ENCODE data around the gene ARL13A. TPM values are rescaled to one million over a fixed set of nuclear protein-coding genes. Genes with fewer than 3 reads are reported as not detected.
"Not testable (repeated sequence)": the region's sequence is repeated elsewhere in the genome, so short reads cannot be mapped to it uniquely, and the experiment has no call there.

Gene ARL13A
- total RNA-seq, 1 donor from 2014 or later = not detected

DNA sequence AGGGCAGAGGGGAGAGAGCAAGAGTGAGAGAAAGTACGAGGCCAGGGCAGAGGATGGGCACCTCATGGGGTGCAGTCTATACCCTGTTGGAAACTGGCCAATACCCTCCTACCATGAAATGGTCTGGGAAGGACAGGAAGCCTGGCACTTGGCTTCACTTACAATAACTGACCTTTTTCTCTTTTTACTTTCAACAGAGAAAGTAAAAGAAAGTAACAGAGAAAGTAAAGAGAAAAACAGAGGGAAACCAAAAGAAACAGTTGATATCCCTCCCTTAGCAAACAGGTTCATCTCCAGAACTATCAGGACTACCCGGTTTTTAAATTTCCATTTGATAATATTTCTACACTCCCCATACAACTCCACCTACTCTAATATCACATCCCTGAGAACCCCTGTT is 20.6 kb downstream of the ARL13A start:
- DNase-seq (ENCODE audit: low spot score) = no peak

DNA sequence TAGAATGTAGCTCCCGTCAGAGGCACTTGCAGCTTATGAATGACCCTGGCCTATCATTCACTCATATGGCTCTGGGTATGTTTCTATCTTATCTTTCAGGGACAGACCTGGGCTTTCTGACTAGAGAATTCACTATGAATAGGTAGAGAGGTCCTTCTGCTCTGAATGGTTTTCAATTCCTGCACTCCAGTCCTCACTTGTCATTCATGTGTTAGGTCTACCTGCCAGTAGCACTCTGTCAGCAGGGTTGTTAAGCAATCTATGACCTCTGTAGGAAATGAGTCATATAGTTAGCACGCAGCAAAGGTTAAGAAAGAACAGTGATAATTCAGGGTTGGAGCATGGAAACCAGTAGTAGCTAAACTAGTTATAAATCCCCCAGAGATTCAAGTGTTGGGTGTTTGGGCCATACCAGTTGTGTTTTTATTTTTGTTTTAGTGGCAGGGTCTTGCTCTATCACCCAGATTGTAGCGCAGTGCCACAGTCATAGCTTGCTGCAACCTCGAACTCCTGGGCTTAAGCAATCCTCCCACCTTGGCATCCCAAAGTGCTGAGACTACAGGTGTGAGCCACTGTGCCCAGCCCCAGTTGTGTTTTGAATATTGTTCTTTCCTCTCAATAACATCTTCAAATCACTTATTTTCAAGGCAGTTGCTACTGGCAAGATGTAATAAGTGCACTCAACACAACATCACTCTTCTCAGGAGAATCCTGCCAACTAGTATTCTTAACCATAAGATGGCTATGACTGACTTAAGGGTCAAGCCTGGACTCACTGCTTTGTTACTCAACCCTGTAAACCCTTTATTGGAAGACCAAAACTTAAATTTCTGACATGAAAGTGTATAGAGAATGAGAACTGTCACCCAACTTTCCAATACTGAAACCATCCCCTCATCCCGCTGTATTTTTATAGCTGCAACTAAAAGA is 25.1 kb downstream of the ARL13A start:
- DNase-seq (ENCODE audit: low spot score) = no peak

DNA sequence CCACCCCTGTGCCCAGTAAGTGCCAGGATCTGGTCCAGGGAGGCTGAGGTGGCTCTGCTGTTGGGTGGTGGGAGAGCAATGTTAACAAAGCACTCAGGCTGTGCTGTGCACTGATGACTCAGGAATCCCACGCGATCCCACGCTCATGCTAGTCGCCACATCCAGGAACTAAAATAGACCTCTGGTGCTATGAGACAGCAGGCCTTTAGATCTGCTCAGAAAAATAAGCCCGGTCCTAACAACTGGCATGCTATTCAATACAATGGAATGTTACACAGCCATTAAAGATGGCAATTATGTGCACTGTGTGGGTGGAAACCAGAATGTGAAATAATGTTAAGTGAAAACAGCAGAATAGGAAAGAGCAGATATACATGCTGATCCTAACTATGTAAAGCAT is 26.0 kb downstream of the ARL13A start:
- no peak for DNase-seq (ENCODE audit: low spot score)

DNA sequence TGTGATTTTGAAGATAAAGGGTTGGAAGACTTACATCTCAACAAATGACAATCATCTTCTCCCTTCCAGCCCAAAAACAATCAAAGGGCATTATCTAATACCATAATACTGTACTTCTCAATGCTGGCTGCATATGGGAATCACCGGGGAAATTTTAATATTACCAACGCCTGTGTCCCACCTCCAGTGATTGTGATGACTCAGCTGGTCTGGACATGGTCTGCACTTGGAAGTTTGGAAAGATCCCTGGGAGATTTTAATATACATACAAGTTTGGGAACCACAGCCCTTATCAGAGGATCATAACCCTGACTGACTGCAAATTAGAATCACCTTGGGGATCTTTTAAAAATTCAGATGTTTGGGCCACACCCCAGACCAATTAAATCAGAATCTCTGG is 29.9 kb downstream of the ARL13A start:
- no peak for DNase-seq (ENCODE audit: low spot score)

DNA sequence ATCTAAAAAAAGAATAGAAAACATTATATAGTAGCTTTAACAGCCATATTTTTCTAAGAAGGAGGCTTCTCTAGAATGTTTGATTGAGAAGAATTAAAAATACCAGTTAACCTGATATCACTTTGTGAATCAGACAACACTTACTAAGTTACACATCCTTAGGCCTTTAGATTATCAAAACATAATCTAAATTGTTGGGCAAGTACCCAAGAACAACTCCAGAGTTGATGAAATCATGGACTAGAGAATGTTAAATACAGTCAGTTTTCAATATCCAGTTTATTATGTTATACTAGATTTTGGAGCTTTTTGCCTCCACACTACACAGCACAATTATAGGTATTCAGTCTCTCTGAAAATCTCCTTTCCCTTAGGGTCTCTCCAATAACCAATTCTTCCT is 39.6 kb downstream of the ARL13A start:
- no peak for DNase-seq (ENCODE audit: low spot score)

DNA sequence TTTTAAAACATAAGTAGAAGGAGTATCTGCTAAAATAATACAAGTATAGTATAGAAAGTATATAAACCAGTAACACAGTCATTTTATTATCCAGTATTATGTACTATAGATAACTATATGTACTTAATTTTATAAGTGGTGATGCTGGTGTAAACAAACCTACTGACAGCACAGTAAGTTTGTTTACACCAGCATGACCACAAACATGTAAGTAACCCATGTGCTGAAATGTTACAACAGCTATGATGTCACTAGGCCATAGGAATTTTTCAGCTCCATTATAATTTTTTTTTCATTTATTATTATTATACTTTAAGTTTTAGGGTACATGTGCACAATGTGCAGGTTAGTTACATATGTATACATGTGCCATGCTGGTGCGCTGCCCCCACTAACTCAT is 42.5 kb downstream of the ARL13A start:
- not testable (repeated sequence) for DNase-seq (ENCODE audit: low spot score)

DNA sequence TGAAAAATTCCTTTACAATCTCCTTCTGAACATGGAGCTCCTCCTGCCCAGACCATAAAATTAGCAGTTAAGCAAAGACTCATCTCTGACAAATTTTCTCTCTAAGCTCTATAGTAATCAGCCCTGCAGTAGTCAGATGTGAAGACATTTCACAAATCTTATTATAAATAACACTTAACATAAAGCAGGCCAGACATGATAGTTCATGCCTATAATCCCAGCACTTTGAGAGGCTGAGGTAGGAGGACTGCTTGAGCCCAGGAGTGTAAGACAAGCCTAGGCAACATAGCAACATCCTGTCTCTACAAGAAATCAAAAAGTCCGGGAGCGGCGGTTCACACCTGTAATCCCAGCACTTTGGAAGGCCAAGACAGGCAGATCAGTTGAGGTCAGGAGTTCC is 52.5 kb downstream of the ARL13A start:
- no peak for DNase-seq (ENCODE audit: low spot score)

DNA sequence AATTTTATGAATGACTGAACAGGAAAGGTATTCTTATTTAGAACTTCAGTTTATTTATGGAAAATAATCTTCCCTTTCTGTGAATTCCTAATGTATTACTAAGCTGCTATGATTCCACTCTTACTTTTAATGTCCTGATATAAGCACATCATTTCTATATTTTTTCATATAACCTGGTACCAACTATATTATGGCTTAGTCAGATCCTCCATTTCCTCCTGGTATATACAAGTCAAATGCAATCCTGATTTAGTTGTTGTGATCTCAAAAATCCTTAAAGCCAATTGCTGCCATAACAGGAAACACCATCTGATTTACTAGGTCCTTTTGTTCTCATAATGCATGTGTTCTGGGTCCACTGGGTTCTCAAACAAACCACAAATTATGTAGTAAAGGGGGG is 55.6 kb downstream of the ARL13A start:
- DNase-seq (ENCODE audit: low spot score) = no peak

DNA sequence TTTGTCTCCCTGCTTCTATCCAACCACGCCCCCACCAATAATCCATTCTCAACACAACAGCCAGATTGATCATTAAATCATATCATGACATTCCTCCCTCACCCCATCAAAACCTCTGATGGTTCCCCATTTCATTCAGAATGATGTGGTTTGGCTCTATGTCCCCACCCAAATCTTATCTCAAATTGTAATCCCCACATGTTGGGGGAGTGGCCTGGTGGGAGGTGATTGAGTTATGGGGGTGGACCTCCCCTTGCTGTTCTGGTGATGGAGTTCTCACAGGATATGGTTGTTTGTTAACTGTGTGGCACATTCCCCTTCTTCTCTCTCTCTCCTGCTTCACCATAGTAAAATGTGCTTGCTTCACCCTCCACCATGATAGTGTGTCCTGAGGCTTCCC is 59.1 kb downstream of the ARL13A start:
- DNase-seq (ENCODE audit: low spot score) = no peak

DNA sequence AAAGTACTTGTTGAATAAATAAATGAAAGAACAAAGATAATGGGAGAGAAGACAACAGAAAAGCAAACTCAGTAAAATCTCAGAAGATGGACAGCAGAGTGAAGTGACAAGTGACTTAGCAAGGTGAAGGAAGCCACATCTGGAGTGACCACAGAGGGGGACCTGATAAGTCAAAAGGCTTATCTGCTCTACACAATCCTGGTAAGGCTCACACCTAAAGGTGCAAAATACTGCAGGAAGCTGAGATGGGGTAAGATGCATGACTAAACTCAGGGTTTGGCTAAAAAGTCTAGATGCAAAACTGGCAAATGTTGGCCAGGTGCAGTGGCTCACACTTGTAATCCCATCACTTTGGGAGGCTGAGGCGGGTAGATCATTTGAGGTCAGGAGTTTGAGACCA is 60.2 kb downstream of the ARL13A start:
- DNase-seq (ENCODE audit: low spot score) = no peak

DNA sequence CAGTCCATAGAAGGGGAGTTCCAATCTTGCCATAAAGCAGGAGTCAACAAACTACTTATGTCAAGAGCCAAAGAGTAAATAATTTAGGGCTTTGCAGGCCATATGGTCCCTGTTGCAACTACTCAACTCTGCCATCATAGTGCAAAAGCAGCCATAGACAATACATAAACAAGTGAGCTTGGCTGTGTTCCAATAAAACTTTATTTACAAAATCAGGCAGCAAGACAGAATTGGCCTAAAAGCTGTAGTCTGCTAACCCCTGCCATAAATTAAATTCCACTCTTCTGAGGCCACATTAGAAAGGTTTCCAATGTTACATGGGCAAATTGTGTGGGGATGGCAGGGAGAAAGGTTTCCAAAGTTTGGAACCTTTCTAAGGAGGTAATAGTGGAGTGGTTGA is 67.7 kb downstream of the ARL13A start:
- DNase-seq (ENCODE audit: low spot score) = no peak

DNA sequence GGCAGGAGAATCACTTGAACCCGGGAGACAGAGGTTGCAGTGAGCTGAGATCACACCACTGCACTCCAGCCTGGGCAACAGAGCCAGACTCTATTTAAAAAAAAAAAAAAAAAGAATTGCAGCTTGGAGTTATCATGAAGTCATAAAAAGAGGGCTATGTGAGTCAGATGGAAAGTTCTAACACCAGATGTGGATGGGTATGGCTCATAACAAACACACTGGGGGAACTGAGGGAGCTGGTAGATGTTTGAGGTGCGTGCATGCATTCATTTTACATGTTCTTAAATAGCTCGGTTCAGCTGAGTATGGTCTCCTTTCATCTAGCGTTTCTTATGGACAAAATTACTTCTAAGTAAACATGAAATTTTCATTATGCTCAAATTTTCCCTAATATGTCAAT is 70.7 kb downstream of the ARL13A start:
- no peak for DNase-seq (ENCODE audit: low spot score)

Other genes starting within 250 kb of the ARL13A start
- 15.8 TPM for gene SYTL4, start 237.6 kb upstream of the ARL13A start, total RNA-seq
- 19.5 TPM for gene CSTF2, start 149.3 kb upstream of the ARL13A start, total RNA-seq
- not detected for gene NOX1, start 95.3 kb upstream of the ARL13A start, total RNA-seq
- 0.26 TPM for gene XKRX, start 40.8 kb upstream of the ARL13A start, total RNA-seq
- 26.8 TPM for gene TRMT2B, start 82.4 kb downstream of the ARL13A start, total RNA-seq
- gene TMEM35A, start 109.2 kb downstream of the ARL13A start, total RNA-seq = 4.0 TPM
- 1.3 TPM for gene CENPI, start 128.5 kb downstream of the ARL13A start, total RNA-seq

Measured in mucosa of gallbladder (tissue), 1 donor.